Right atrium auricular region (tissue), 2 donors: ENCODE results near the gene OLIG2. TPM values are rescaled to one million over a fixed set of nuclear protein-coding genes. Genes with fewer than 3 reads are reported as not detected.

Source experiments
- DNase-seq: peaks from one replicate; pipeline ENCODE4 v3.0.0-alpha.2; 2019; ENCODE audit warnings: low spot score
- H3K27ac ChIP-seq, 2 donors: fragments of 200-600 bp; sonication (generic); 1 replicate in 1 of 2; 2 replicates in 1 of 2; pipeline ENCODE4 v1.5.1; 2016 to 2019
- H3K27me3 ChIP-seq, 2 donors: fragments of 200-600 bp; sonication (generic); one replicate each; pipeline versions ENCODE4 v1.5.1 to v1.6.0; 2017 to 2019
- H3K36me3 ChIP-seq: fragments of 200-600 bp; sonication (generic); one replicate; pipeline ENCODE4 v1.5.1; 2016
- H3K4me1 ChIP-seq, 2 donors: fragments of 200-600 bp; sonication (generic); one replicate each; pipeline versions ENCODE4 v1.5.1 to v1.6.0; 2017 to 2019
- H3K4me3 ChIP-seq, 2 donors: fragments of 200-600 bp; sonication (generic); 1 replicate in 1 of 2; 2 replicates in 1 of 2; pipeline ENCODE4 v1.5.1; 2017 to 2019; ENCODE audit warnings: mild to moderate bottlenecking in 1 of 2, moderate library complexity in 1 of 2
- H3K9me3 ChIP-seq, 2 donors: fragments of 200-600 bp; sonication (generic); one replicate each; pipeline ENCODE4 v1.5.1; 2019
- CTCF ChIP-seq, 2 donors: fragments of 200-600 bp; sonication (generic); IDR thresholded peaks; one replicate each; pipeline ENCODE4 v1.5.1; 2019; ENCODE audit warnings: antibody characterized with exemption in 2 of 2
- total RNA-seq, 2 donors: library from RNA; depleted of rRNA; stranded (reverse); fragments of >200 nt; gene quantifications; one replicate each; pipeline ENCODE4 v1.1.0, GENCODE V29; 2016

The OLIG2 gene
- total RNA-seq, 2 donors from 2014 or later: not detected

GRCh38 chr21:33046455-33046854, 20.7 kb downstream of the OLIG2 start:
- no peak for TF ChIP-seq CTCF (IDR thresholded peaks at IDR 0.05)

GRCh38 chr21:33047231-33047630, 21.5 kb downstream of the OLIG2 start:
- no peaks in the 10 kb centered on the region for H3K36me3 ChIP-seq
- no peak for DNase-seq
- no peaks in the 10 kb centered on the region for H3K4me1 ChIP-seq
- H3K27ac ChIP-seq: no peak overlapping the region
- no peaks in the 10 kb centered on the region for H3K27me3 ChIP-seq
- H3K9me3 ChIP-seq: no peaks in the 10 kb centered on the region
- TF ChIP-seq CTCF (IDR thresholded peaks at IDR 0.05): no peak
- H3K4me3 ChIP-seq: no peak overlapping the region

More at GRCh38 chr21:33046455-33046854, 20.7 kb downstream of the OLIG2 start:
- Histone ChIP-seq H3K4me3 (no peak overlapping the region), H3K27me3 (no peaks in the 10 kb centered on the region), H3K4me1 (no peaks in the 10 kb centered on the region), H3K9me3 (no peaks in the 10 kb centered on the region), H3K27ac (no peak overlapping the region), H3K36me3 (no peaks in the 10 kb centered on the region)
- no peak for DNase-seq

GRCh38 chr21:33051925-33052324, 26.2 kb downstream of the OLIG2 start:
- H3K36me3 ChIP-seq: no peaks in the 10 kb centered on the region
- H3K4me1 ChIP-seq: no peaks in the 10 kb centered on the region
- no peak overlapping the region for H3K4me3 ChIP-seq
- no peaks in the 10 kb centered on the region for H3K9me3 ChIP-seq
- DNase-seq: no peak
- no peaks in the 10 kb centered on the region for H3K27me3 ChIP-seq
- no peak overlapping the region for H3K27ac ChIP-seq
- no peak for TF ChIP-seq CTCF (IDR thresholded peaks at IDR 0.05)

GRCh38 chr21:33053951-33054350, 28.2 kb downstream of the OLIG2 start:
- no peaks in the 10 kb centered on the region for H3K27me3 ChIP-seq
- H3K9me3 ChIP-seq: no peaks in the 10 kb centered on the region
- no peak for TF ChIP-seq CTCF (IDR thresholded peaks at IDR 0.05)
- H3K36me3 ChIP-seq: no peaks in the 10 kb centered on the region
- no peak overlapping the region for H3K4me3 ChIP-seq
- H3K4me1 ChIP-seq: peaks cover 0 to 10% of the 10 kb centered on the region in 2 donors
- no peak for DNase-seq
- no peak overlapping the region for H3K27ac ChIP-seq

GRCh38 chr21:33055991-33056390, 30.3 kb downstream of the OLIG2 start:
- DNase-seq: no peak
- Histone ChIP-seq H3K27ac (no peak overlapping the region), H3K4me1 (peaks cover 0 to 14% of the 10 kb centered on the region in 2 donors), H3K36me3 (no peaks in the 10 kb centered on the region), H3K27me3 (no peaks in the 10 kb centered on the region), H3K9me3 (no peaks in the 10 kb centered on the region), H3K4me3 (no peak overlapping the region)
- TF ChIP-seq CTCF (IDR thresholded peaks at IDR 0.05): no peak

GRCh38 chr21:33057385-33057940, 31.7 kb downstream of the OLIG2 start:
- Histone ChIP-seq H3K4me3 (no peak overlapping the region), H3K4me1 (peaks cover 0 to 14% of the 10 kb centered on the region in 2 donors), H3K27ac (no peak overlapping the region), H3K27me3 (no peaks in the 10 kb centered on the region), H3K9me3 (no peaks in the 10 kb centered on the region), H3K36me3 (no peaks in the 10 kb centered on the region)
- DNase-seq: no peak
- no peak for TF ChIP-seq CTCF (IDR thresholded peaks at IDR 0.05)
